WERI-Rb-1 (cell line): ENCODE measurements around the gene ARHGEF12.

Source experiments
- DNase-seq: peaks from one replicate; pipeline ENCODE4 v3.0.0-alpha.2; 2020
- H3K27ac ChIP-seq: fragments of 250-450 bp; sonication (Bioruptor Pico); 2 replicates; pipeline ENCODE4 v1.5.1; 2020; ENCODE audit warnings: mild to moderate bottlenecking, moderate library complexity
- H3K27me3 ChIP-seq: fragments of 250-450 bp; sonication (Bioruptor Pico); 2 replicates; pipeline ENCODE4 v1.5.1; 2021; ENCODE audit warnings: mild to moderate bottlenecking, low read depth, moderate library complexity; ENCODE audit not compliant: insufficient read depth, severe bottlenecking
- H3K36me3 ChIP-seq: fragments of 250-450 bp; sonication (Bioruptor Pico); 2 replicates; pipeline ENCODE4 v1.5.1; 2020; ENCODE audit warnings: mild to moderate bottlenecking, moderate library complexity
- H3K4me3 ChIP-seq: 2 replicates; pipeline ENCODE4 v1.5.1; 2011; ENCODE audit warnings: low read depth, mild to moderate bottlenecking, control low read depth, low read length
- H3K9me3 ChIP-seq: fragments of 250-450 bp; sonication (Bioruptor Pico); 2 replicates; pipeline ENCODE4 v1.5.1; 2021; ENCODE audit warnings: mild to moderate bottlenecking, moderate library complexity; ENCODE audit not compliant: severe bottlenecking
- TF ChIP-seq, protein P1 (sequence below): IDR thresholded peaks from 2 replicates; pipeline ENCODE4 v1.5.1; 2011; ENCODE audit warnings: low read depth, mild to moderate bottlenecking, control low read depth, inconsistent platforms, low read length

The ARHGEF12 gene

DNA sequence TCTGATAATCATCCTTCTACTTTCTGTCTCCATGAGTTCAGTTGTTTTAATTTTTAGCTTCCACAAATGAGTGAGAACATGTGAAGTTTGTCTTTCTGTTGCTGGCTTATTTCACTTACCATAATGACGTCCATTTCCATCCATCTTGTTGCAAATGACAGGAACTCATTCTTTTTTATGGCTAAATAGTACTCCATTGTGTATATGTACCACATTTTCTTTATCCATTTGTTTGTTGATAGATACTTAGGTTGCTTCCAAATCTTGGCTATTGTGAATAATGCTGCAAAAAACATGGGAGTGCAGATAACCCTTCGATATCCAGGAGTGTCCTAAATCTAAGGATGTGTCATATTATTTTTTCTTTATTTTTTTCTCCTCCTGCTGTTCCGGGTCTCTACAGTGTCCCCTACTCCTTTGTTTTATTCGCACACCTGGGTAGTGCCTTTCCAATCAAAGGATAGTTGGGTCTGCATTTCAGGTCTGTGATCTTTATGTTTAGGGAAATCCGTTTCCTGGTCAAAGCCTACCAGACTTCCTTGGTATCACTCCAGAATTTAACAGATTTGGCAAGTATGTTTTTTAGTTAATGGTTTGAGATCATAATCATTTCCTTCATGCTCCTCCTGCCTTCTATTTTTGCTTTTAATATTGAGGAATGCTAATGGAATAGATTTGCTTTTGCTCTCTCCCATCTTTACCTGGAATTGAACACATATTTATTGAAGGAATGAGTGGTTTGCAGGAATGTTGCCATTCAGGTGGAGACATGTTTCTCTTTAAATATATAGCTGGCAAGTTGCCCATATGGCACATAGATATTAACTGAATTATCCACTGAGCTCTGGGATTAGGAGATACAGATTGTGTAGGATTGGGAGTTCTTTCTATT is 53.7 kb downstream of the ARHGEF12 start:
- Histone ChIP-seq H3K27ac (no peak overlapping the region), H3K9me3 (peaks cover 2% of the 10 kb centered on the region), H3K27me3 (no peaks in the 10 kb centered on the region), H3K36me3 (no peaks in the 10 kb centered on the region), H3K4me3 (no peak overlapping the region)
- TF ChIP-seq, protein P1, sequence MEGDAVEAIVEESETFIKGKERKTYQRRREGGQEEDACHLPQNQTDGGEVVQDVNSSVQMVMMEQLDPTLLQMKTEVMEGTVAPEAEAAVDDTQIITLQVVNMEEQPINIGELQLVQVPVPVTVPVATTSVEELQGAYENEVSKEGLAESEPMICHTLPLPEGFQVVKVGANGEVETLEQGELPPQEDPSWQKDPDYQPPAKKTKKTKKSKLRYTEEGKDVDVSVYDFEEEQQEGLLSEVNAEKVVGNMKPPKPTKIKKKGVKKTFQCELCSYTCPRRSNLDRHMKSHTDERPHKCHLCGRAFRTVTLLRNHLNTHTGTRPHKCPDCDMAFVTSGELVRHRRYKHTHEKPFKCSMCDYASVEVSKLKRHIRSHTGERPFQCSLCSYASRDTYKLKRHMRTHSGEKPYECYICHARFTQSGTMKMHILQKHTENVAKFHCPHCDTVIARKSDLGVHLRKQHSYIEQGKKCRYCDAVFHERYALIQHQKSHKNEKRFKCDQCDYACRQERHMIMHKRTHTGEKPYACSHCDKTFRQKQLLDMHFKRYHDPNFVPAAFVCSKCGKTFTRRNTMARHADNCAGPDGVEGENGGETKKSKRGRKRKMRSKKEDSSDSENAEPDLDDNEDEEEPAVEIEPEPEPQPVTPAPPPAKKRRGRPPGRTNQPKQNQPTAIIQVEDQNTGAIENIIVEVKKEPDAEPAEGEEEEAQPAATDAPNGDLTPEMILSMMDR: no peak
- DNase-seq: no peak

DNA sequence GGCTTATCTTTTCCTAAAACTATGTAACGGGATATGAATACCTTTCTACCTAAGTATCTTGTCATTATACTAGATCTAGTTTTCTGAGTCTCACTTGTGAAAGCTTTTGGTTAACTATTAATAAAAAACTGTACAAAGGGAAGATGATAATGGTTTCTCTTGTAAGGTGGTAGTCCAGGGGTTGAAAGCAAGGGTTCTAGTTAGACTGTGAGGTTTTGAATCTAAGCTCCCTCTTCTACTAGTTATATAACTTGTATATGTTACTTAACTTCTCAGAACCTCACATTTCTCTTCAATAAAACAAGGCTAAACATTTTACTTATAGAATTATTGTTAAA is 54.3 kb downstream of the ARHGEF12 start:
- Histone ChIP-seq H3K27ac (no peak overlapping the region), H3K36me3 (no peaks in the 10 kb centered on the region), H3K27me3 (no peaks in the 10 kb centered on the region), H3K9me3 (peaks cover 4% of the 10 kb centered on the region), H3K4me3 (no peak overlapping the region)
- TF ChIP-seq, protein P1: no peak
- no peak for DNase-seq

DNA sequence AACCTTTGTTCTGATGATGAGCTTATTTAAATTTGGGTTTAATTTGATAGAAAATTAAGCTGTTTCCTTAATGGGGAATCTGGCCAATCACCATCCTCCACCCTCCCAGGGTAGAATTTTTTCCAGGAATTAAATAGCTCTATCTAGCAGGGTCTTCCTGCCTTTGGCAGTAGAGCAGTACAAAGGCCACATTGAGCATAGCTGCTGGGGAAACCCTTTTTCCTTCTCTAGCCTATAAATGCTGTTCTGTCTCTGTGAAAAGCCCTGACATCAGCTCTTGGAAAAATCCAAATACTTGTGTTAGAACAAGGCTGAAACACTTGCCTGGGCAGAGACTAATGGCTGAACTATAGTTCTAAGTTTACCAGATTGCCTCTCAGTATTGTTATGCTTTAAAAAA is 55.1 kb downstream of the ARHGEF12 start:
- H3K27ac ChIP-seq: no peak overlapping the region
- no peak for DNase-seq

DNA sequence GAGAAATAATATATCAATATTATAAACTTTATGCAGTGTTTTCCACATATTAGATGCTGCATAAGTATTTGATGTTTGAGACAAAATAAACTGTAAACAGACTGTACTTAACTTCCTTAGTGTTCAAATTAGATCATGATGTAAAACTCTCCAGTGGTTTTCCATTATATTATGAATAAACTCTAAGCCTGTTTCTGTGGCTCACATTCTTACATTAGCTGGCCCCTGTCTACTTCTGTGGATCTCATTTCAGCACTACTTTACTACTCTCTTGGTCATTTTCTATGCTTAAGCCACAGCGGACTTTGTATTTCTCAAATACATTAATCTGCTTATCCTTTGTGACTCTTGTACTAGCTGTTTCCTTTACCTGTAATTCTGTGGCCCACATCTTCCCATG is 55.6 kb downstream of the ARHGEF12 start:
- no peak overlapping the region for H3K27ac ChIP-seq
- no peaks in the 10 kb centered on the region for H3K36me3 ChIP-seq
- H3K9me3 ChIP-seq: peaks cover 6% of the 10 kb centered on the region
- no peaks in the 10 kb centered on the region for H3K27me3 ChIP-seq
- TF ChIP-seq, protein P1: no peak
- no peak overlapping the region for H3K4me3 ChIP-seq
- no peak for DNase-seq

More for the DNA sequence above, 55.1 kb downstream of the ARHGEF12 start:
- TF ChIP-seq, protein P1: no peak
- peaks cover 6% of the 10 kb centered on the region for H3K9me3 ChIP-seq
- H3K27me3 ChIP-seq: no peaks in the 10 kb centered on the region
- H3K36me3 ChIP-seq: no peaks in the 10 kb centered on the region
- H3K4me3 ChIP-seq: no peak overlapping the region

DNA sequence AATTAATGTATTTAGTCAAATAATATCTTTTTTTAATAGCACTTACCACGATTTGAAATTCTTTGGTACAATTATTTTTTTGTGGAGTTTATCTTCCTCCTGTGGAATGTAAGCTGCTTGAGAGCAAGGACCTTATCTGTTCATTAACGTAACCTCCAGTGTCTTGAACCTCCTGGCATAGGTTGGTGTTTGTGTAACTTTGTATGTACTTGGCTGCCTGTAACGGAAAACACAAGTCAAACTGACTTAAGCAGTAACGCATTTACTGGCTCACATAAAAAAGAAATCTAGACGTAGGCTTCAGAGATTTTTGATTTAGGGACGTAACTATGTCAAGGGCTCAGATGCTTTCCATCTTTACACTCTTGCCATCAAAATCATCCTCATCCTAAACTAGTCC is 56.1 kb downstream of the ARHGEF12 start:
- Histone ChIP-seq H3K27me3 (no peaks in the 10 kb centered on the region), H3K36me3 (no peaks in the 10 kb centered on the region), H3K9me3 (peaks cover 6% of the 10 kb centered on the region), H3K27ac (no peak overlapping the region), H3K4me3 (no peak overlapping the region)
- DNase-seq: no peak
- TF ChIP-seq, protein P1: no peak

DNA sequence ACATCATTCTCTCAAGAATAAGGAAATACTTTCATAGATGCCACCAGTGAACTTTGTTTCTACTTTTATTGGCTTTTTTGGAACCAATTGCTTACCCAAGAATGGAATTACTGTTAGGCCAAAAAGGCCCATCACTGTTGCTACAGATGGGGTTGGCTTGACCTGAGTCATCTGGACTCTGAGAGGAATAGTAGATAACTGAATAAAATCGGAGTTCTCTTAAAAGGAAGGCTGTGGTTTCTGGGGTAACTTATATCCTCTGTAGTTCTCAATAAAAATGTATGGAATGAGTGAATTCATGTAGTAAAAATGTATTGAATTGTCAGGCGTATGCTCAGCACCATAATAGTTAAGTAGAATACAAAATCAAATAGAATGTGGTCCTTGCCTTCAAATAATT is 56.6 kb downstream of the ARHGEF12 start:
- Histone ChIP-seq H3K36me3 (no peaks in the 10 kb centered on the region), H3K27ac (no peak overlapping the region), H3K27me3 (no peaks in the 10 kb centered on the region), H3K9me3 (peaks cover 6% of the 10 kb centered on the region), H3K4me3 (no peak overlapping the region)
- DNase-seq: no peak
- TF ChIP-seq, protein P1: no peak
